HL-60 (cell line): ENCODE measurements around the gene ZNF439.
"Not testable (repeated sequence)": the region's sequence is repeated elsewhere in the genome, so short reads cannot be mapped to it uniquely, and the experiment has no call there.

ENCODE experiments used
- CTCF ChIP-seq: IDR thresholded peaks from one replicate; pipeline ENCODE4 v1.5.1; 2011; ENCODE audit warnings: low read length, control low read depth, inconsistent platforms; ENCODE audit not compliant: insufficient read depth
- GABPA ChIP-seq: IDR thresholded peaks from 2 replicates; pipeline ENCODE4 v1.6.1; 2012; ENCODE audit warnings: low read depth
- POLR2AphosphoS5 ChIP-seq: IDR thresholded peaks from 2 replicates; pipeline ENCODE4 v1.6.1; 2012; ENCODE audit warnings: low read depth
- REST ChIP-seq: IDR thresholded peaks from 2 replicates; pipeline ENCODE4 v1.6.1; 2012; ENCODE audit warnings: low read depth; ENCODE audit not compliant: insufficient replicate concordance

- TF ChIP-seq POLR2AphosphoS5, CTCF, GABPA, REST: not testable (repeated sequence)
Observed at GRCh38 chr19:11867766-11868165, 19.2 kb downstream of the ZNF439 start.
